Stimulated activated memory B cell treated with anti-CD40 and anti-IgM and Interleukin-4, amounts not matched to agents 10 μg/mL and 1 μg/mL and 100 μg/mL, for 72 hours (primary cell): ENCODE measurements around the gene GSN.

ENCODE experiments used
- ATAC-seq: fragments of 150-1000 bp; cut with Tn5 transposase; 2 replicates; pipeline ENCODE4 v1.10.0; 2021
- H3K27ac Mint-ChIP-seq: one replicate; pipeline ENCODE4 v1.8.0; 2022; ENCODE audit warnings: mild to moderate bottlenecking, mixed read lengths
- H3K27me3 Mint-ChIP-seq: one replicate; pipeline ENCODE4 v1.8.0; 2022; ENCODE audit warnings: mixed read lengths
- H3K36me3 Mint-ChIP-seq: one replicate; pipeline ENCODE4 v1.8.0; 2022; ENCODE audit warnings: mixed read lengths
- H3K4me1 Mint-ChIP-seq: one replicate; pipeline ENCODE4 v1.8.0; 2022; ENCODE audit warnings: mixed read lengths
- H3K4me3 Mint-ChIP-seq: one replicate; pipeline ENCODE4 v1.8.0; 2022; ENCODE audit warnings: mild to moderate bottlenecking, moderate library complexity, mixed read lengths
- H3K9me3 Mint-ChIP-seq: one replicate; pipeline ENCODE4 v1.8.0; 2022; ENCODE audit warnings: mixed read lengths

The GSN gene

GRCh38 chr9:121275781-121276658 is 8.1 kb downstream of the GSN start:
- Mint-ChIP-seq H3K4me1 (peaks cover 22% of the 10 kb centered on the region), H3K9me3 (no peaks in the 10 kb centered on the region), H3K4me3 (no peak overlapping the region)

GRCh38 chr9:121277026-121277425 is 9.1 kb downstream of the GSN start:
- H3K4me3 Mint-ChIP-seq = no peak overlapping the region
- peaks cover 24% of the 10 kb centered on the region for H3K36me3 Mint-ChIP-seq
- no peak overlapping the region for H3K27ac Mint-ChIP-seq
- no peak for ATAC-seq
- peaks cover 24% of the 10 kb centered on the region for H3K4me1 Mint-ChIP-seq
- no peaks in the 10 kb centered on the region for H3K27me3 Mint-ChIP-seq
- no peaks in the 10 kb centered on the region for H3K9me3 Mint-ChIP-seq

More at GRCh38 chr9:121275781-121276658, 8.1 kb downstream of the GSN start:
- ATAC-seq = no peak
- Mint-ChIP-seq H3K36me3 (peaks cover 15% of the 10 kb centered on the region), H3K27ac (no peak overlapping the region), H3K27me3 (no peaks in the 10 kb centered on the region)

- ATAC-seq = no peak
- Mint-ChIP-seq H3K4me1 (peaks cover 24% of the 10 kb centered on the region), H3K27me3 (no peaks in the 10 kb centered on the region), H3K36me3 (peaks cover 24% of the 10 kb centered on the region), H3K9me3 (no peaks in the 10 kb centered on the region), H3K27ac (no peak overlapping the region), H3K4me3 (no peak overlapping the region)
Observed at GRCh38 chr9:121277518-121278295, 9.7 kb downstream of the GSN start.

GRCh38 chr9:121278477-121279261 is 10.7 kb downstream of the GSN start:
- ATAC-seq = peak; percentile 61
- peaks cover 34% of the 10 kb centered on the region for H3K4me1 Mint-ChIP-seq
- H3K27me3 Mint-ChIP-seq = no peaks in the 10 kb centered on the region
- peak overlapping the region; percentile 6 for H3K27ac Mint-ChIP-seq
- H3K4me3 Mint-ChIP-seq = no peak overlapping the region
- H3K9me3 Mint-ChIP-seq = no peaks in the 10 kb centered on the region
- H3K36me3 Mint-ChIP-seq = peaks cover 26% of the 10 kb centered on the region

- peaks cover 43% of the 10 kb centered on the region for H3K4me1 Mint-ChIP-seq
- H3K36me3 Mint-ChIP-seq = peaks cover 32% of the 10 kb centered on the region
- H3K27ac Mint-ChIP-seq = no peak overlapping the region
- ATAC-seq = no peak
- no peaks in the 10 kb centered on the region for H3K27me3 Mint-ChIP-seq
- H3K9me3 Mint-ChIP-seq = no peaks in the 10 kb centered on the region
- H3K4me3 Mint-ChIP-seq = no peak overlapping the region
Observed at GRCh38 chr9:121279776-121280388, 11.9 kb downstream of the GSN start.

GRCh38 chr9:121280715-121281613 is 13.0 kb downstream of the GSN start:
- no peak for ATAC-seq
- H3K9me3 Mint-ChIP-seq = no peaks in the 10 kb centered on the region
- no peak overlapping the region for H3K4me3 Mint-ChIP-seq
- H3K4me1 Mint-ChIP-seq = peaks cover 43% of the 10 kb centered on the region
- no peaks in the 10 kb centered on the region for H3K27me3 Mint-ChIP-seq
- peak overlapping the region; percentile 58 for H3K27ac Mint-ChIP-seq
- peaks cover 32% of the 10 kb centered on the region for H3K36me3 Mint-ChIP-seq

GRCh38 chr9:121281614-121282276 is 13.8 kb downstream of the GSN start:
- H3K27ac Mint-ChIP-seq = peak overlapping the region; percentile 58
- no peak overlapping the region for H3K4me3 Mint-ChIP-seq
- no peaks in the 10 kb centered on the region for H3K27me3 Mint-ChIP-seq
- no peak for ATAC-seq
- H3K4me1 Mint-ChIP-seq = peaks cover 50% of the 10 kb centered on the region
- peaks cover 38% of the 10 kb centered on the region for H3K36me3 Mint-ChIP-seq
- no peaks in the 10 kb centered on the region for H3K9me3 Mint-ChIP-seq

GRCh38 chr9:121282277-121283079 is 14.5 kb downstream of the GSN start:
- Mint-ChIP-seq H3K4me3 (no peak overlapping the region), H3K27ac (peak overlapping the region; percentile 58), H3K9me3 (no peaks in the 10 kb centered on the region), H3K36me3 (peaks cover 38% of the 10 kb centered on the region), H3K27me3 (no peaks in the 10 kb centered on the region), H3K4me1 (peaks cover 50% of the 10 kb centered on the region)
- no peak for ATAC-seq

GRCh38 chr9:121283080-121283398 is 15.1 kb downstream of the GSN start:
- Mint-ChIP-seq H3K9me3 (no peaks in the 10 kb centered on the region), H3K36me3 (peaks cover 38% of the 10 kb centered on the region), H3K4me3 (no peak overlapping the region), H3K27ac (peak overlapping the region; percentile 58), H3K27me3 (no peaks in the 10 kb centered on the region), H3K4me1 (peaks cover 50% of the 10 kb centered on the region)
- no peak for ATAC-seq

- H3K36me3 Mint-ChIP-seq = peaks cover 34% of the 10 kb centered on the region
- H3K4me3 Mint-ChIP-seq = no peak overlapping the region
- H3K27me3 Mint-ChIP-seq = no peaks in the 10 kb centered on the region
- H3K4me1 Mint-ChIP-seq = peaks cover 44% of the 10 kb centered on the region
- peak; percentile 62 for ATAC-seq
- peak overlapping the region; percentile 58 for H3K27ac Mint-ChIP-seq
- no peaks in the 10 kb centered on the region for H3K9me3 Mint-ChIP-seq
Observed at GRCh38 chr9:121283856-121284732, 16.1 kb downstream of the GSN start.

- ATAC-seq = no peak
Observed at GRCh38 chr9:121284733-121285451, 16.9 kb downstream of the GSN start.

More at GRCh38 chr9:121284733-121285451, 16.9 kb downstream of the GSN start:
- Mint-ChIP-seq H3K27me3 (no peaks in the 10 kb centered on the region), H3K9me3 (no peaks in the 10 kb centered on the region), H3K27ac (no peak overlapping the region), H3K4me1 (peaks cover 40% of the 10 kb centered on the region), H3K4me3 (no peak overlapping the region), H3K36me3 (peaks cover 31% of the 10 kb centered on the region)
